ENCODE measurements around the gene MEGF11. TPM values are rescaled to one million over a fixed set of nuclear protein-coding genes. Genes with fewer than 3 reads are reported as not detected.

The MEGF11 gene
- total RNA-seq, 1 experiment from 2014 or later = not detected

DNA sequence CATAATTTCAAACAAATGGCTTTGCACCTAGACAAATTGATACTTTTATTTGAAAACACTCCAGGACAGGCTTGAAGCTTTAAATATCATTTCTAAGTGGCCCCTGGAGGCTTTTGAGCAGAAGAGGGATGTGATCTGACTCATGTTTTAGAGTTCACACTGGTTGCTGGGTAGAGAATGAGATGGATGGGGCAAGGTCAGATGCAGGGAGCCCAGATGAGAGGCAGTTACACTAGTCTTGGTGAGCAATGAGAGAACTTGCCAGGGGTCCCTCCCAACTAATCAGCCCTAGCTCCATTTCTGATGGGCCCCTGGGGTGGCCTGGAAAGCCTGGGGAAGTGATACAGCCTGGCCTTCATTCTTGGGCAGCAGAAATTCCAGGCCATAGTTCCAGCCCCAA lies 190.4 kb downstream of the MEGF11 start:
- H3K4me1 ChIP-seq (replicated peaks; ENCODE audit: insufficient read depth) = no peaks in the 10 kb centered on the region
- no peaks in the 10 kb centered on the region for H3K27me3 ChIP-seq (ENCODE audit: insufficient read depth, low read depth)
- no TSS peak for BruUV-seq (replicated peaks)
- no peak for TF ChIP-seq EZH2 (IDR thresholded peaks at IDR 0.05; ENCODE audit: low read depth)
- TF ChIP-seq CTCF (conservative IDR thresholded peaks at IDR 0.05) = no peak
- no peak overlapping the region for H2AFZ ChIP-seq
- CTCF ChIA-PET = no interaction called here
- H3K36me3 ChIP-seq (ENCODE audit: low read depth) = no peaks in the 10 kb centered on the region
- H4K20me1 ChIP-seq (ENCODE audit: insufficient read depth) = no peaks in the 10 kb centered on the region
- no peak overlapping the region for H3K27ac ChIP-seq
- no peaks in the 10 kb centered on the region for H3F3A ChIP-seq (ENCODE audit: insufficient read depth, low read depth)
- DNase-seq = no peak
- no peaks in the 10 kb centered on the region for H3K9me3 ChIP-seq (ENCODE audit: insufficient read depth, low read depth)
- H3K79me2 ChIP-seq (ENCODE audit: low read depth) = no peaks in the 10 kb centered on the region
- POLR2A ChIA-PET (ENCODE audit: unreplicated experiment) = no interaction called here
- H3K9me2 ChIP-seq (ENCODE audit: insufficient read depth) = no peaks in the 10 kb centered on the region
- intact Hi-C loops (cut with micrococcal nuclease; ENCODE audit: unreplicated experiment) = no loop called here
- no peak overlapping the region for H3K4me3 ChIP-seq
- H3K4me2 ChIP-seq = no peak overlapping the region

DNA sequence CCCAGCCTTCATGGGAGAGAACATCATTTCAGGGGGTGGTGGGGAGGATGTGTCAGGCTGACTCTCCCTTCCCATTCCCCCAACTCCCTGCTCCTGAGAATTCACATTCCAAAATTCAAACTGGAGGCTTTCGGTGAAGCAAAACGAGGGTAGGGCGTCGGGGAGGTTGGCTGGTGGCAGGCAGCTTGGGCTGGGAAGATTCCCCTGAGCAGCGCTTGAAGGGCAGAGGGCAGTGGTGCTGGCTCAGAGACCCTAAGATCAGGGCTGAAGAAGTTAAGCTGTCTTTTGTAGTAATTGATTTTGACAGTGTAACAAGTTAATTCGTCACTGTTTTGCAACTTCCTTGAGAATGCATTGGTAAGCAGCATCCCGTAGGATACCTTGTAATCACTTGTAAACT lies 196.5 kb downstream of the MEGF11 start:
- ChIA-PET CTCF (no interaction called here), POLR2A (ENCODE audit: unreplicated experiment) (interaction anchor here (0.6 kb wide), 1 partner anchor 211 kb away, joined by 3 read pairs; no protein-coding TSS in a partner anchor)
- intact Hi-C loops (cut with micrococcal nuclease; ENCODE audit: unreplicated experiment) = no loop called here
- no peak overlapping the region for H3K4me3 ChIP-seq
- BruUV-seq (replicated peaks) = no TSS peak
- H3F3A ChIP-seq (ENCODE audit: insufficient read depth, low read depth) = no peaks in the 10 kb centered on the region
- H3K4me1 ChIP-seq (replicated peaks; ENCODE audit: insufficient read depth) = no peaks in the 10 kb centered on the region
- no peak overlapping the region for H3K27ac ChIP-seq
- H3K4me2 ChIP-seq = no peak overlapping the region
- no peak for TF ChIP-seq EZH2 (IDR thresholded peaks at IDR 0.05; ENCODE audit: low read depth)
- no peak for TF ChIP-seq CTCF (conservative IDR thresholded peaks at IDR 0.05)
- no peaks in the 10 kb centered on the region for H3K27me3 ChIP-seq (ENCODE audit: insufficient read depth, low read depth)
- no peak overlapping the region for H2AFZ ChIP-seq
- no peak for DNase-seq
- H3K9me2 ChIP-seq (ENCODE audit: insufficient read depth) = no peaks in the 10 kb centered on the region
- H4K20me1 ChIP-seq (ENCODE audit: insufficient read depth) = no peaks in the 10 kb centered on the region
- H3K9me3 ChIP-seq (ENCODE audit: insufficient read depth, low read depth) = no peaks in the 10 kb centered on the region
- no peaks in the 10 kb centered on the region for H3K36me3 ChIP-seq (ENCODE audit: low read depth)
- no peaks in the 10 kb centered on the region for H3K79me2 ChIP-seq (ENCODE audit: low read depth)

DNA sequence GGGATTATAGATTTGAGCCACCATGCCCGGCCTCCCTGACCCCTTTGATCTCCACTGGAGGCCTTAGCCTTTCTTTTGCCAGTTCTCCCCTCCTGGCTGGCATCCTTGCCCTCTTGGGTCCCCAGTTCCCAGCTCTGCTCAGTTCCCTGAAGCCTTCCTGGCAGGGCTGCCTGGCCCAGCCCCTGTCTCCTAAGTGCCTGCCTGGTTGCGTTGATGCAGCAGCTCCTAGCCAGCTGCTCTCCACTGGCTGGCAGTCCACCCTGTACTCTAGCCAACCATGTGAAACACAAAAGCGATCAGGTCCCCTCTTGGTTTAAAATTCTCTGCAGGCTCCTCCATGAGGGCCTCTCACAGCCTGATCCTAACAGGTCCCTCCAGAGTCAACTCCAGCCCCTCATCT lies 199.6 kb downstream of the MEGF11 start:
- Histone ChIP-seq H3K4me1 (replicated peaks; ENCODE audit: insufficient read depth) (no peaks in the 10 kb centered on the region), H4K20me1 (ENCODE audit: insufficient read depth) (no peaks in the 10 kb centered on the region), H3K4me3 (no peak overlapping the region), H2AFZ (no peak overlapping the region), H3K4me2 (no peak overlapping the region), H3F3A (ENCODE audit: insufficient read depth, low read depth) (no peaks in the 10 kb centered on the region), H3K9me2 (ENCODE audit: insufficient read depth) (no peaks in the 10 kb centered on the region), H3K79me2 (ENCODE audit: low read depth) (no peaks in the 10 kb centered on the region), H3K27me3 (ENCODE audit: insufficient read depth, low read depth) (no peaks in the 10 kb centered on the region), H3K36me3 (ENCODE audit: low read depth) (no peaks in the 10 kb centered on the region), H3K27ac (no peak overlapping the region), H3K9me3 (ENCODE audit: insufficient read depth, low read depth) (no peaks in the 10 kb centered on the region)
- no TSS peak for BruUV-seq (replicated peaks)
- DNase-seq = no peak
- TF ChIP-seq EZH2 (IDR thresholded peaks at IDR 0.05; ENCODE audit: low read depth) (no peak), CTCF (conservative IDR thresholded peaks at IDR 0.05) (no peak)
- CTCF ChIA-PET = no interaction called here
- POLR2A ChIA-PET (ENCODE audit: unreplicated experiment) = no interaction called here
- intact Hi-C loops (cut with micrococcal nuclease; ENCODE audit: unreplicated experiment) = no loop called here
